Fibroblast of pulmonary artery (primary cell): ENCODE results near the gene COL5A1.

Experiments
- DNase-seq: peaks from one replicate; pipeline ENCODE4 v3.0.0-alpha.2; 2010; ENCODE audit warnings: low read depth
- H3K4me3 ChIP-seq: replicated peaks from 2 replicates; pipeline ENCODE4 v1.5.1; 2011; ENCODE audit warnings: low read depth, mild to moderate bottlenecking, control low read depth, low read length, moderate library complexity
- CTCF ChIP-seq: IDR thresholded peaks from 2 replicates; pipeline ENCODE4 v1.5.1; 2011; ENCODE audit warnings: mild to moderate bottlenecking, control low read depth, low read length, inconsistent platforms; ENCODE audit errors: missing control alignments

COL5A1 gene

GRCh38 chr9:134841180-134841904, 199.7 kb downstream of the COL5A1 start:
- DNase-seq: no peak
- no peak overlapping the region for H3K4me3 ChIP-seq
- no peak for TF ChIP-seq CTCF

DNA sequence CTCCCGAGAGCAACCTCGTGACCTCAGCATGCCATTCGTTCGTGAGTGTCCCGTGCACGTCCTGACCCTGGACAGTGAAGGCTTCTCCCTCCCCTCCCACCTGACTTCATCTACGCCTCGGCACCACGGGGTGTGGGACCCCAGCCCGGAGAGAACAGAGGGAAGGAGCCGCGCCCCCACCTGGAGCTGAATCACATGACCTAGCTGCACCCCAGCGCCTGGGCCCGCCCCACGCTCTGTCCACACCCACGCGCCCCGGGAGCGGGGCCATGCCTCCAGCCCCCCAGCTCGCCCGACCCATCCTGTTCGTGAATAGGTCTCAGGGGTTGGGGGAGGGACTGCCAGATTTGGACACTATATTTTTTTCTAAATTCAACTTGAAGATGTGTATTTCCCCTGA, 200.7 kb downstream of the COL5A1 start:
- no peak for TF ChIP-seq CTCF
- no peak overlapping the region for H3K4me3 ChIP-seq
- no peak for DNase-seq

DNA sequence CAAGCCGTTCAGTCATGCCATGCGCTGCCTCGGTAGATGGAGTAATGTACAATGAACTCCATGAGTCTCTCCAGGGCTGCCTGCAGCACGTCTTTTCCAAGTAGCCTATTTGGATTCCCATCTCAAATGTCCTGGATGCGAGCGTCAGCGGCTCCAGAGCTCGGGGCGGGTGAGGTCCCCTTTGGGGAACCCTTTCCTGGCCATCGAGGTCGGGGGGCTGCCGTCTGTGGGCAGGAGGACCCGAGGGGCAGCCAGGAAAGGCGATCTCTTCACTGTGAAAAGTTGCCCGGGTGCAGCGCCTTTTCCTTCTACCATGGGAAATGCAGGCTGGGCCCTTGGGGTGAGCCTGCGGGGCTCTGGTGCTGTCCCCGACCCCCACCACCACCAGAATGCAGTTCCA, 202.1 kb downstream of the COL5A1 start:
- no peak overlapping the region for H3K4me3 ChIP-seq
- DNase-seq: no peak
- no peak for TF ChIP-seq CTCF

- no peak for TF ChIP-seq CTCF
- H3K4me3 ChIP-seq: no peak overlapping the region
- DNase-seq: no peak
These were observed 203.2 kb downstream of the COL5A1 start for GRCh38 chr9:134844821-134845220.

DNA sequence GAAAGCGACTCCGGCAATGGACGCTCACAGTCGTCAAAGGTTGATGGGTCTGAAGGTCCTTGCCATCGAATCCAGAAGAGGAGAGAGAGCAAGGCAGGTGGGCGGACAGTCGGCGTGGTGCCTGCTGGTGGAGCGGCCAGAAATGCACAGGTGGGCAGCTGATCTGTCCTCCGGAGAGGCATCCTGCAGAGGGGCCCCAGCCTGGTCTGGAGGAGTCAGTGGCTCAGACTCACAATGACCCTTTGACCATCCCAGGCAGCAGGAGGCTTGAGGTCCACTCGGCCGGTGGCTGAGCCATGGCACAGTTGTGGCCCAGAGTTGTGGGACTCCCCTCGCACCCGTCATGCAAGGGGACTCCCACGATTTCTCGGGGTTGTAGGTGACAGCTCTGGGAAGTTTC, 204.6 kb downstream of the COL5A1 start:
- no peak for DNase-seq
- H3K4me3 ChIP-seq: no peak overlapping the region
- no peak for TF ChIP-seq CTCF

DNA sequence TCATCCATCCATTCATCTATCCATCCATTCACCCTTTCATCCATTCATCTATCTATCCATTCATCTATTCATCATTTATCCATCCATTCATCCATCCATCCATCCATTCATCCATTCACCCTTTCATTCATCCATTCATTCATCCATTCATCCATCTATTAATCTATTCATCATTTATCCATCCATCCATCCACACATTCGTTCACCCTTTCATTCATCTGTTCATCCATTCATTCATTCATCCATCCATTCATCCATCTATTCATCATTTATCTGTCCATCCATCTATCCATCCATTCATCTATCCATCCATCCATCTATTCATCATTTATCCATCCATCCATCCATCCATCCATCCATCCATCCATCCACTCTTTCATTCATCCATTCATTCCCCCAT, 205.1 kb downstream of the COL5A1 start:
- no peak overlapping the region for H3K4me3 ChIP-seq
- DNase-seq: no peak
- TF ChIP-seq CTCF: no peak

- no peak for TF ChIP-seq CTCF
These were observed 205.5 kb downstream of the COL5A1 start for GRCh38 chr9:134847138-134847537.

More at GRCh38 chr9:134847138-134847537, 205.5 kb downstream of the COL5A1 start:
- no peak for DNase-seq
- H3K4me3 ChIP-seq: no peak overlapping the region
